ENCODE data around the gene CNTNAP2. TPM values are rescaled to one million over a fixed set of nuclear protein-coding genes. Genes with fewer than 3 reads are reported as not detected.

Gene CNTNAP2
- total and polyA plus RNA-seq, 2 of the 4 experiments (the other 2 are of a cell fraction) = not detected

DNA sequence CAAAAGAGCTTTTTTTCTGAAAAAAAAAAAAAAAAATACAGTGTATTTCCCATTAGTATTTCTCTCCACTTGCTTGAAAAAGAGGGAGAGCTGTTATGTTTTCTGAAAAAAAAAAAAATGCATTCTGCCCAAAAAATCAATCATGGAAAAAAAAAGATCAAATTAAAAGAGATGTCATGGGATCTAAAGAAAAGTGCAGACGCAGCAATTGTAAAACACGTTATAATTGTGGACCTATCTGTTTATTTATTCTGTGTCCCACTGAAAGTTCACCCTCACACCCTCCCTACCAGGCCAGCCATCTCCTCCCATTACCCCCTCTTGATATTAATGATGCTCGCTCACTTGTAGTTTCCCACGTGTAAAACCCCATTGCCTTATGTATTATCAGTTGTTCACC lies 1800.0 kb downstream of the CNTNAP2 start:
- Histone ChIP-seq H3K9me1 (ENCODE audit: insufficient read depth, low read length) (no peaks in the 10 kb centered on the region), H3K4me1 (ENCODE audit: control insufficient read depth, insufficient read depth, low read length) (no peaks in the 10 kb centered on the region), H3K79me1 (ENCODE audit: low read depth in 1 of 2, low read length in 2 of 2) (no peaks in the 10 kb centered on the region), H4K91ac (ENCODE audit: insufficient read depth, low read depth, low read length) (no peak overlapping the region), H3K23ac (ENCODE audit: low read depth, low read length) (no peak overlapping the region), H3K27ac (ENCODE audit: insufficient read depth, low read length) (no peak overlapping the region), H3K14ac (replicated peaks; ENCODE audit: low read depth, low read length) (no peak overlapping the region), H2BK20ac (ENCODE audit: low read depth, low read length) (no peak overlapping the region), H3K4me3 (ENCODE audit: insufficient read depth, low read depth, low read length) (no peak overlapping the region), H4K5ac (ENCODE audit: low read depth, low read length) (no peak overlapping the region), H2AFZ (replicated peaks; ENCODE audit: low read length, poor library complexity) (no peak overlapping the region), H3K27me3 (ENCODE audit: control insufficient read depth, insufficient read depth, low read length) (no peaks in the 10 kb centered on the region), H3K18ac (ENCODE audit: low read depth, low read length) (no peak overlapping the region), H2BK15ac (ENCODE audit: low read depth, low read length) (no peak overlapping the region), H3K4me2 (ENCODE audit: low read depth, low read length) (no peak overlapping the region), H2AK9ac (replicated peaks; ENCODE audit: low read depth, low read length, poor library complexity) (no peak overlapping the region), H3K4ac (ENCODE audit: low read depth, low read length) (no peak overlapping the region), H3K36me3 (ENCODE audit: control insufficient read depth, insufficient read depth, low read length) (no peaks in the 10 kb centered on the region), H2BK120ac (ENCODE audit: low read depth, low read length) (no peak overlapping the region), H3K9me3 (ENCODE audit: control insufficient read depth, insufficient read depth, low read length) (peaks cover 12% of the 10 kb centered on the region), H2AK5ac (ENCODE audit: low read depth, low read length) (no peak overlapping the region), H2BK5ac (ENCODE audit: low read depth, low read length, poor library complexity, severe bottlenecking) (no peak overlapping the region), H4K8ac (ENCODE audit: low read depth in 2 of 2, low read length in 2 of 2) (no peak overlapping the region), H4K20me1 (ENCODE audit: insufficient read depth, low read length) (no peaks in the 10 kb centered on the region), H3K9ac (ENCODE audit: low read depth, low read length) (no peak overlapping the region), H3K56ac (ENCODE audit: extremely low read depth, insufficient read depth, low read length) (no peak overlapping the region)
- TF ChIP-seq, protein P1, sequence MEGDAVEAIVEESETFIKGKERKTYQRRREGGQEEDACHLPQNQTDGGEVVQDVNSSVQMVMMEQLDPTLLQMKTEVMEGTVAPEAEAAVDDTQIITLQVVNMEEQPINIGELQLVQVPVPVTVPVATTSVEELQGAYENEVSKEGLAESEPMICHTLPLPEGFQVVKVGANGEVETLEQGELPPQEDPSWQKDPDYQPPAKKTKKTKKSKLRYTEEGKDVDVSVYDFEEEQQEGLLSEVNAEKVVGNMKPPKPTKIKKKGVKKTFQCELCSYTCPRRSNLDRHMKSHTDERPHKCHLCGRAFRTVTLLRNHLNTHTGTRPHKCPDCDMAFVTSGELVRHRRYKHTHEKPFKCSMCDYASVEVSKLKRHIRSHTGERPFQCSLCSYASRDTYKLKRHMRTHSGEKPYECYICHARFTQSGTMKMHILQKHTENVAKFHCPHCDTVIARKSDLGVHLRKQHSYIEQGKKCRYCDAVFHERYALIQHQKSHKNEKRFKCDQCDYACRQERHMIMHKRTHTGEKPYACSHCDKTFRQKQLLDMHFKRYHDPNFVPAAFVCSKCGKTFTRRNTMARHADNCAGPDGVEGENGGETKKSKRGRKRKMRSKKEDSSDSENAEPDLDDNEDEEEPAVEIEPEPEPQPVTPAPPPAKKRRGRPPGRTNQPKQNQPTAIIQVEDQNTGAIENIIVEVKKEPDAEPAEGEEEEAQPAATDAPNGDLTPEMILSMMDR (conservative IDR thresholded peaks at IDR 0.05; ENCODE audit: low read depth, low read length) = no peak
- peak; percentile 56 for TF ChIP-seq MAFK (IDR thresholded peaks at IDR 0.05; ENCODE audit: low read depth, low read length)
- TF ChIP-seq RAD21 (IDR thresholded peaks at IDR 0.05; ENCODE audit: low read length) = no peak
- no peak for TF ChIP-seq CEBPB (IDR thresholded peaks at IDR 0.05; ENCODE audit: low read depth, low read length)
- TF ChIP-seq CHD1 (IDR thresholded peaks at IDR 0.05; ENCODE audit: low read depth, low read length) = no peak
- TF ChIP-seq RFX5 (IDR thresholded peaks at IDR 0.05; ENCODE audit: low read depth, low read length) = no peak
- no peak for TF ChIP-seq BHLHE40 (IDR thresholded peaks at IDR 0.05; ENCODE audit: low read depth, low read length)
- WGBS, 2 experiments (ENCODE audit: extremely low coverage in 2 of 2, insufficient read length in 1 of 2) = 60% methylated on average over 1 of the region's 4 CpGs; no CpG with 5 or more reads in 1 of the 2 experiments
- dilution Hi-C loops (cut with HindIII; ENCODE audit: low sequenced_read_pairs, unreplicated experiment) = no loop called here
- DNase-seq (no peak), ATAC-seq (ENCODE audit: low read depth) (no peak)
- POLR2A ChIA-PET (ENCODE audit: unreplicated experiment) = no interaction called here
- CTCF ChIA-PET = no interaction called here
- intact Hi-C loops (cut with micrococcal nuclease) = no loop called here
- BruUV-seq (replicated peaks) = no TSS peak
- in situ Hi-C loops (cut with MboI; ENCODE audit: low sequenced_read_pairs) = no loop called here
